PC-9 (cell line): Measurements from ENCODE around the gene ANKRD11. TPM values are rescaled to one million over a fixed set of nuclear protein-coding genes. Genes with fewer than 3 reads are reported as not detected.
"Not testable (repeated sequence)": the region's sequence is repeated elsewhere in the genome, so short reads cannot be mapped to it uniquely, and the experiment has no call there.

ENCODE experiments used
- BruUV-seq: library from RNA; stranded (reverse); fragments of 400-500 nt; replicated peaks from 2 replicates; lab custom pipeline; 2021; lab: Mats Ljungman, UMichigan
- CTCF ChIA-PET: fragments of 300-600 bp; sonication (Branson Sonifier 250); formaldehyde crosslinking; loops from one replicate; lab custom pipeline; 2022; ENCODE audit warnings: antibody characterized with exemption; lab: Charles Lee
- POLR2A ChIA-PET: fragments of 300-600 bp; sonication (Branson Sonifier 250); formaldehyde crosslinking; loops from one replicate; lab custom pipeline; 2022; ENCODE audit warnings: antibody characterized with exemption; ENCODE audit not compliant: unreplicated experiment; lab: Charles Lee
- DNase-seq, 2 experiments: peaks; one replicate each; pipeline versions ENCODE4 v3.0.0 to v3.0.0-alpha.2; 2015 to 2022; ENCODE audit warnings: mixed read lengths in 1 of 2
- H2AFZ ChIP-seq: fragments of 200-600 bp; sonication (generic); 2 replicates; pipeline ENCODE4 v1.8.1; 2017; ENCODE audit warnings: antibody characterized with exemption
- H3F3A ChIP-seq: fragments of 200-600 bp; sonication (generic); 2 replicates; pipeline ENCODE4 v1.8.1; 2017; ENCODE audit warnings: antibody characterized with exemption, mild to moderate bottlenecking, low read depth; ENCODE audit not compliant: insufficient read depth
- H3K27ac ChIP-seq: fragments of 200-600 bp; sonication (generic); 2 replicates; pipeline ENCODE4 v1.6.1; 2016; ENCODE audit warnings: mixed run types
- H3K27me3 ChIP-seq: fragments of 200-600 bp; sonication (generic); 2 replicates; pipeline ENCODE4 v1.6.1; 2016; ENCODE audit warnings: low read depth, mixed run types; ENCODE audit not compliant: insufficient read depth
- H3K36me3 ChIP-seq: fragments of 200-600 bp; sonication (generic); 2 replicates; pipeline ENCODE4 v1.6.1; 2016; ENCODE audit warnings: low read depth, mixed run types
- H3K4me1 ChIP-seq: fragments of 200-600 bp; sonication (generic); replicated peaks from 2 replicates; pipeline ENCODE4 v1.6.1; 2016; ENCODE audit warnings: mixed run types; ENCODE audit not compliant: insufficient read depth
- H3K4me2 ChIP-seq: fragments of 200-600 bp; sonication (generic); 2 replicates; pipeline ENCODE4 v1.6.1; 2017; ENCODE audit warnings: mixed run types
- H3K4me3 ChIP-seq: fragments of 200-600 bp; sonication (generic); 2 replicates; pipeline ENCODE4 v1.6.1; 2016; ENCODE audit warnings: mixed run types
- H3K79me2 ChIP-seq: fragments of 200-600 bp; sonication (generic); 2 replicates; pipeline ENCODE4 v1.6.1; 2017; ENCODE audit warnings: low read depth, mixed run types
- H3K9me2 ChIP-seq: fragments of 200-600 bp; sonication (generic); 2 replicates; pipeline ENCODE4 v1.8.1; 2017; ENCODE audit warnings: mild to moderate bottlenecking; ENCODE audit not compliant: insufficient read depth
- H3K9me3 ChIP-seq: fragments of 200-600 bp; sonication (generic); 2 replicates; pipeline ENCODE4 v1.8.1; 2016; ENCODE audit warnings: low read depth; ENCODE audit not compliant: insufficient read depth
- H4K20me1 ChIP-seq: fragments of 200-600 bp; sonication (generic); 2 replicates; pipeline ENCODE4 v1.8.1; 2017; ENCODE audit not compliant: insufficient read depth
- EZH2 ChIP-seq: fragments of 200-600 bp; sonication (generic); IDR thresholded peaks from 2 replicates; pipeline ENCODE4 v1.8.0; 2017; ENCODE audit warnings: antibody characterized with exemption, low read depth
- intact Hi-C: fragments of 100-400 bp; cut with micrococcal nuclease; formaldehyde crosslinking; loops from one replicate; pipeline ENCODE4 v1.10.0; 2022; ENCODE audit not compliant: unreplicated experiment
- total RNA-seq: library from RNA; stranded (reverse); gene quantifications from 2 replicates; pipeline ENCODE4 v1.2.3, GENCODE V29; 2021
- TF ChIP-seq, protein P1 (sequence below): fragments of 200-600 bp; sonication (generic); conservative IDR thresholded peaks from 2 replicates; pipeline ENCODE4 v1.6.1; 2017; ENCODE audit warnings: mixed run types, antibody characterized with exemption, mild to moderate bottlenecking, moderate library complexity

Gene ANKRD11
- total RNA-seq, 1 experiment from 2014 or later: 220 TPM

DNA sequence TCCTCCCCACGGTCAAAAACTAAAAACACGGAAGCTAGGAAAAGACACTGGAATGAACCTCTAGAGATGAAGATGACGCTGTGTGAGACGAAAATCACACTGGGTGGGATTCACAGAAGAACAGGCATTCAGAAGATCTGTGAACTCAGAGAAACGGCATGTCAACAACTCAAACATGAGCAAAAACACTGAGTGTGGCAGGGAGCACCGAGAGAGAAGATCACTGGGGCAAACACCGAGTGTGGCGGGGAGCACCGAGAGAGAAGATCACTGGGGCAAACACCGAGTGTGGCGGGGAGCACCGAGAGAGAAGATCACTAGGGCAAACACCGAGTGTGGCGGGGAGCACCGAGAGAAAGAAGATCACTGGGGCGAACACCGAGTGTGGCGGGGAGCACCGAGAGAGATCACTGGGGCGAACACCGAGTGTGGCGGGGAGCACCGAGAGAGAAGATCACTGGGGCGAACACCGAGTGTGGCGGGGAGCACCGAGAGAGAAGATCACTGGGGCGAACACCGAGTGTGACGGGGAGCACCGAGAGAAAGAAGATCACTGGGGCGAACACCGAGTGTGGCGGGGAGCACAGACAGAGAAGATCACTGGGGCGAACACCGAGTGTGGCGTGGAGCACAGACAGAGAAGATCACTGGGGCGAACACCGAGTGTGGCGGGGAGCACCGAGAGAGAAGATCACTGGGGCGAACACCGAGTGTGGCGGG, 100.7 kb downstream of the ANKRD11 start:
- DNase-seq, BruUV-seq, POLR2A ChIA-PET: not testable (repeated sequence)

DNA sequence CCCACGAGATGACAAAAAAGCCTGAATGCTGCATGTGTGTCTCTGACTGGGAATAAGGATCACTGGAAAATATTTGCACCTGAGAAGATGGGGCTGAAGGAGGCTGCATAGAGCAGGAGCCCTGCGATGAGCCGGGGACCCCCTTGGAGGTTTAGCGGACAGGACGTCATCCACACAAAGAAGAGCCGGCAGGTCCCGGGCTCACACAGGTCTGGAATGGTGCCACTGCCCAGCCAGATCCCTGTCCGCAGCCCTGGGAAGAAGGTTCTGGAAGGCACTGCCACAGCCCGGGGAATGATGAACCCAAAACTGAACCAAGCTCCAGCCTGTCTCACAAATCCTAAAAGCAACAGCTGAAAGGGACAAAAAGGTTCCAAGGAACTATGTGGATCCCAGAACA, 101.8 kb downstream of the ANKRD11 start:
- H4K20me1 ChIP-seq: peaks cover 94% of the 10 kb centered on the region
- no TSS peak for BruUV-seq
- POLR2A ChIA-PET: no interaction called here

More for the DNA sequence above, 100.7 kb downstream of the ANKRD11 start:
- Histone ChIP-seq H3F3A (peaks cover 36% of the 10 kb centered on the region; the same call in 1 of the 2 replicates), H4K20me1 (peaks cover 94% of the 10 kb centered on the region), H3K79me2 (peaks cover 94% of the 10 kb centered on the region)
- H3K4me2 ChIP-seq, H2AFZ ChIP-seq, H3K27ac ChIP-seq, CTCF ChIA-PET, H3K36me3 ChIP-seq, H3K27me3 ChIP-seq, H3K4me3 ChIP-seq, H3K4me1 ChIP-seq, intact Hi-C loops, H3K9me3 ChIP-seq, H3K9me2 ChIP-seq: not testable (repeated sequence)

DNA sequence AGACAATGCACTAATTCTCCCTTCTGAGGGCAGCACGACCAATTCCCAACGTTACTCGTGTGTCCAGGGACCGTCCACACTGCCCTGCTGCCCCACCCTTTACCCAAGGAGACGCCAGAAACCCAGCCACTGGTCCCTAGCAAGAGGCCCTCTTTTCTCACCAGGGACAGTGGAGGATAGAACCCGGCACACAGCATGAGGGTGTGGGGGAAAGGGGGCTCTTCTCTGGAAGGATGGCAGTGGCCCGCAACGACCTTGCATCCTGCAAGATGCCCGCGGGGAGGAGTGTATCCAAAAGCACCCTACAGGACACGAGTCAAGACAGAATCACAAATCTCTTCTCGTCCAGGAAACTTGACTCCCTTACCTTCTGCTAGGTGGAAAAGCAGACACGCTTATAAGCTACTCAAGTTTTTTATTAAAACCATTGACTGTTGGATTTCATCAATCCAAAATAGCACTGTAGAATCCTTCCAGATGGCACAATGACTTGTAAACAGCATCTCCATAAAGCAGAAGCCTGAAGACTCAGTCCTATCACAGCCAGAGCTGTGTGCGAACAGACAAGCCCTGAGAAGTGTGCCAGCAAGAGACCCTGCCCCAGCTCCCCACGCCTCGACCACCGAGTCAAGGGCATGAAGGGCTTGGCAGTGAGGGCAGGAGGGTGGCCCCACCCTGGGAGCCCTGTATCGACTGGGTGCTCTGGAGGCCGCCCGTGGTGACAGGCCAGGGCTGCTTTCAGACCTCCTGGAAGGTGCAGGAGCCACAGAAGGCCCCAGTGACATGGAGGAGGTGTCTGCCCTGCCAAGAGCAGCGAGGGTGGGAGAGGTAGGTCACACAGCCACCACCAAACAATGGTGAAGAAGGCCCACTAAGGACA, 103.8 kb downstream of the ANKRD11 start:
- Histone ChIP-seq H3K4me3 (no peak overlapping the region), H3K9me3 (no peaks in the 10 kb centered on the region), H3K36me3 (no peaks in the 10 kb centered on the region), H3F3A (peaks cover 56% of the 10 kb centered on the region), H3K4me1 (peaks cover 25% of the 10 kb centered on the region), H4K20me1 (peaks cover 94% of the 10 kb centered on the region), H3K79me2 (peaks cover 96% of the 10 kb centered on the region), H3K27me3 (no peaks in the 10 kb centered on the region), H3K4me2 (no peak overlapping the region), H3K27ac (no peak overlapping the region), H3K9me2 (no peaks in the 10 kb centered on the region), H2AFZ (no peak overlapping the region)
- POLR2A ChIA-PET: no interaction called here
- BruUV-seq: no TSS peak
- CTCF ChIA-PET: no interaction called here
- intact Hi-C loops: no loop called here
- DNase-seq: no peak
- TF ChIP-seq, protein P1, sequence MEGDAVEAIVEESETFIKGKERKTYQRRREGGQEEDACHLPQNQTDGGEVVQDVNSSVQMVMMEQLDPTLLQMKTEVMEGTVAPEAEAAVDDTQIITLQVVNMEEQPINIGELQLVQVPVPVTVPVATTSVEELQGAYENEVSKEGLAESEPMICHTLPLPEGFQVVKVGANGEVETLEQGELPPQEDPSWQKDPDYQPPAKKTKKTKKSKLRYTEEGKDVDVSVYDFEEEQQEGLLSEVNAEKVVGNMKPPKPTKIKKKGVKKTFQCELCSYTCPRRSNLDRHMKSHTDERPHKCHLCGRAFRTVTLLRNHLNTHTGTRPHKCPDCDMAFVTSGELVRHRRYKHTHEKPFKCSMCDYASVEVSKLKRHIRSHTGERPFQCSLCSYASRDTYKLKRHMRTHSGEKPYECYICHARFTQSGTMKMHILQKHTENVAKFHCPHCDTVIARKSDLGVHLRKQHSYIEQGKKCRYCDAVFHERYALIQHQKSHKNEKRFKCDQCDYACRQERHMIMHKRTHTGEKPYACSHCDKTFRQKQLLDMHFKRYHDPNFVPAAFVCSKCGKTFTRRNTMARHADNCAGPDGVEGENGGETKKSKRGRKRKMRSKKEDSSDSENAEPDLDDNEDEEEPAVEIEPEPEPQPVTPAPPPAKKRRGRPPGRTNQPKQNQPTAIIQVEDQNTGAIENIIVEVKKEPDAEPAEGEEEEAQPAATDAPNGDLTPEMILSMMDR: no peak
- TF ChIP-seq EZH2: no peak

More for the DNA sequence above, 101.8 kb downstream of the ANKRD11 start:
- no peaks in the 10 kb centered on the region for H3K9me3 ChIP-seq
- H3K4me2 ChIP-seq: no peak overlapping the region
- H3K4me1 ChIP-seq: peaks cover 11% of the 10 kb centered on the region
- H3K27me3 ChIP-seq: no peaks in the 10 kb centered on the region
- no peak for DNase-seq
- no peak overlapping the region for H3K27ac ChIP-seq
- H3K4me3 ChIP-seq: no peak overlapping the region
- no peaks in the 10 kb centered on the region for H3K36me3 ChIP-seq
- intact Hi-C loops: no loop called here
- H3F3A ChIP-seq: peaks cover 47% of the 10 kb centered on the region; the same call in 1 of the 2 replicates
- H3K79me2 ChIP-seq: peaks cover 94% of the 10 kb centered on the region
- no peak for TF ChIP-seq EZH2
- TF ChIP-seq, protein P1: no peak
- H3K9me2 ChIP-seq: no peaks in the 10 kb centered on the region
- CTCF ChIA-PET: no interaction called here
- no peak overlapping the region for H2AFZ ChIP-seq
